ENCODE data around the gene GORASP1. TPM values are rescaled to one million over a fixed set of nuclear protein-coding genes. Genes with fewer than 3 reads are reported as not detected.

GORASP1 gene
- total RNA-seq, 2 experiments from 2014 or later = 51.5 to 59.9 TPM

DNA sequence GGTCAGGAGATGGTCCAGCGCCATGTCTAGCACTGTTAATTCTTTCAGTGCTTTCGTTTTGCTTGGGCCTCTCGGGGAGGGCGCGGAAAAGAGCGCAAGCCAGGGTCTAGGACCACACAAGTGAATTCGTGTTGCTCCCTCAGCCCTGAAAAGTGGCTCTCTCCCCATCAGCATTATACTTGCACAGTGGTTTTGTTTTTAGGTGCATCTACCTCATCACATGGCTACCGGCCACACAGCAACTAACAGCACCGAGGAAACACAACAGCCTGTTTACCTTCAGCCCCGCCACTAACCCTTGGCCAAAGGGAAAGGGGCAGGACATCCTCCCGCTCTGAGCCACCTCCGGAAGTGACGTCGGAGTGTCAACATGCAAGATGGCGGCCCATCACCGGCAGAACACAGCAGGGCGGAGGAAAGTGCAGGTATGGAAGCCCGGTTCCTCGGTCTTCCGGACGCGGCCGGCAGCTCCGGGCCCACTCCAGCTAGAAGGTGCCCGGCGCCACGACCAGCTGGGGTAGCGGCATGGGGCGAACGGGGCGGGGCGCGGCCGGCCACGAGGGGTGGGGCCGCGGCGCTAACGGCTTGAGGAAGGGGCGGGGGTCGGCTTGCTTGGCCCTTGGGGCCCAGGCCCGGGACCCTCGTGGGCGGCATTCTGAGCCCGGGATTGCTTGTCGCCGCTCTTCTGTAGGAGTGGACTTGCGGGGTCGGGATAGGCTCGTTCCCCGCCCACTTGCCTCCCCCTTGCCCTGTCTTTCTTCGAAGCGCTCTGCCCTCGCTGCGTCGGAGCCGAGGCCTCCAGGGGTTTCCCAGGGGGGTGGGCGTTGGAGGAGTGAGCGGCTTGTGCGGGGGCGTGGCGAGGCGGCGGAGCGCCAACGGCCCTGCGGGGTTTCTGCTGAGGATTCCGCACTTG is 55.5 kb downstream of the GORASP1 start, which contains the start of the genes SCN11A and WDR48:
Gene SCN11A, minus strand, starts transcription at position 296 of the 913 bp plus-strand sequence. CDS start 101,582 bp downstream, outside the sequence.
Gene WDR48, plus strand, starts transcription at position 368 of the 913 bp plus-strand sequence. Its CDS starts 10 bp downstream, at position 378.
- ChIA-PET CTCF (ENCODE audit: unreplicated experiment) (no interaction called here), POLR2A (interaction anchor here (0.6 to 0.7 kb wide), 2 partner anchors 37 to 164 kb away, joined by 3 to 5 read pairs; no protein-coding TSS in a partner anchor)
- H3K4me1 ChIP-seq (ENCODE audit: insufficient read depth, low read length, poor library complexity, severe bottlenecking) = peaks cover 21% of the 10 kb centered on the region
- no peak for TF ChIP-seq EZH2phosphoT487 (IDR thresholded peaks at IDR 0.05; ENCODE audit: borderline replicate concordance, low read depth, low read length)
- TF ChIP-seq, protein P1, sequence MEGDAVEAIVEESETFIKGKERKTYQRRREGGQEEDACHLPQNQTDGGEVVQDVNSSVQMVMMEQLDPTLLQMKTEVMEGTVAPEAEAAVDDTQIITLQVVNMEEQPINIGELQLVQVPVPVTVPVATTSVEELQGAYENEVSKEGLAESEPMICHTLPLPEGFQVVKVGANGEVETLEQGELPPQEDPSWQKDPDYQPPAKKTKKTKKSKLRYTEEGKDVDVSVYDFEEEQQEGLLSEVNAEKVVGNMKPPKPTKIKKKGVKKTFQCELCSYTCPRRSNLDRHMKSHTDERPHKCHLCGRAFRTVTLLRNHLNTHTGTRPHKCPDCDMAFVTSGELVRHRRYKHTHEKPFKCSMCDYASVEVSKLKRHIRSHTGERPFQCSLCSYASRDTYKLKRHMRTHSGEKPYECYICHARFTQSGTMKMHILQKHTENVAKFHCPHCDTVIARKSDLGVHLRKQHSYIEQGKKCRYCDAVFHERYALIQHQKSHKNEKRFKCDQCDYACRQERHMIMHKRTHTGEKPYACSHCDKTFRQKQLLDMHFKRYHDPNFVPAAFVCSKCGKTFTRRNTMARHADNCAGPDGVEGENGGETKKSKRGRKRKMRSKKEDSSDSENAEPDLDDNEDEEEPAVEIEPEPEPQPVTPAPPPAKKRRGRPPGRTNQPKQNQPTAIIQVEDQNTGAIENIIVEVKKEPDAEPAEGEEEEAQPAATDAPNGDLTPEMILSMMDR (conservative IDR thresholded peaks at IDR 0.05; ENCODE audit: low read length) = no peak
- peak within 1 kb of the TSS; percentile 87 for H3K4me3 ChIP-seq (ENCODE audit: low read depth, low read length, poor library complexity, severe bottlenecking)
- H3K4me2 ChIP-seq (ENCODE audit: low read length) = peak within 1 kb of the TSS; percentile 77
- H3K9me3 ChIP-seq (ENCODE audit: low read length) = no peaks in the 10 kb centered on the region
- no TSS peak for BruUV-seq (replicated peaks)
- peak; percentile 95 for DNase-seq (ENCODE audit: low spot score)
- H3K27ac ChIP-seq (ENCODE audit: low read depth, low read length, poor library complexity, severe bottlenecking) = peak within 1 kb of the TSS; percentile 58
- H4K20me1 ChIP-seq (ENCODE audit: insufficient read depth, low read length) = no peaks in the 10 kb centered on the region
- intact Hi-C loops (cut with micrococcal nuclease; ENCODE audit: unreplicated experiment) = loop anchor here (10.0 kb wide), 1 partner anchor 333 kb away; the partner anchor contains the start of gene SLC25A38
- no peaks in the 10 kb centered on the region for H3K9me2 ChIP-seq (ENCODE audit: insufficient read depth, low read length)
- H2AFZ ChIP-seq (ENCODE audit: low read length) = peak within 1 kb of the TSS; percentile 91
- no peaks in the 10 kb centered on the region for H3K36me3 ChIP-seq (ENCODE audit: insufficient read depth, low read length)
- H3K79me2 ChIP-seq (ENCODE audit: insufficient read depth, low read depth, low read length) = peaks cover 20% of the 10 kb centered on the region; the same call in 1 of the 2 replicates

DNA sequence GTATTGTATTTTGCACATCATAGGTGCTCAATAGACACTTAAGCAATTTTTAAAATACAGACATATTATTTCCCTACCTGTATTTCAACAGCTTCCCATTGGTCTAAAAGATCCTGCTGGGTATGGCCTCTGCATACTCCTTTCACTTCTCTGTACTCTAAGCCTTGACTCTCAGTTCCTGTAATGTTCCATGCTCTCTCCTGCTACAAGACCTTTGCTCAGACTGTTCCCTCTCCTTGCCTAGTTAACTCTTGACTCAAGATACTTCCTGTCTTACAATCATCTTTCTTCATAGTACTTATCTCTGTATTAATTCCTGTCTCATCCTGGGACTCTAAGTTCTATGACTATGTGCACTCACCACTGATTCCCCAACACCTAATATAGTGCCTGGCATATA is 57.4 kb downstream of the GORASP1 start:
- POLR2A ChIA-PET = no interaction called here
- peak; percentile 17 for DNase-seq (ENCODE audit: low spot score)
- H4K20me1 ChIP-seq (ENCODE audit: insufficient read depth, low read length) = no peaks in the 10 kb centered on the region
- H3K9me2 ChIP-seq (ENCODE audit: insufficient read depth, low read length) = no peaks in the 10 kb centered on the region
- H3K79me2 ChIP-seq (ENCODE audit: insufficient read depth, low read depth, low read length) = peaks cover 20% of the 10 kb centered on the region; the same call in 1 of the 2 replicates
- no peak overlapping the region for H3K4me3 ChIP-seq (ENCODE audit: low read depth, low read length, poor library complexity, severe bottlenecking)
- no peak overlapping the region for H3K27ac ChIP-seq (ENCODE audit: low read depth, low read length, poor library complexity, severe bottlenecking)
- CTCF ChIA-PET (ENCODE audit: unreplicated experiment) = no interaction called here
- intact Hi-C loops (cut with micrococcal nuclease; ENCODE audit: unreplicated experiment) = loop anchor here (10.0 kb wide), 1 partner anchor 335 kb away; the partner anchor contains the start of gene SLC25A38
- peak overlapping the region; percentile 9; the same call in 1 of the 2 replicates for H2AFZ ChIP-seq (ENCODE audit: low read length)
- BruUV-seq (replicated peaks) = no TSS peak
- peaks cover 21% of the 10 kb centered on the region for H3K4me1 ChIP-seq (ENCODE audit: insufficient read depth, low read length, poor library complexity, severe bottlenecking)
- no peak for TF ChIP-seq EZH2phosphoT487 (IDR thresholded peaks at IDR 0.05; ENCODE audit: borderline replicate concordance, low read depth, low read length)
- H3K9me3 ChIP-seq (ENCODE audit: low read length) = no peaks in the 10 kb centered on the region
- H3K36me3 ChIP-seq (ENCODE audit: insufficient read depth, low read length) = no peaks in the 10 kb centered on the region
- no peak overlapping the region for H3K4me2 ChIP-seq (ENCODE audit: low read length)

Small RNA genes lying within 50 kb of the gene (microRNA-seq; reads per million reads assigned to microRNA genes)
- gene MIR6822 (ENCODE audit: borderline replicate concordance) = 2.3 reads per million

Other genes starting within 250 kb of the GORASP1 start
- gene SCN11A, start 55.7 kb downstream of the GORASP1 start, total RNA-seq (2014; rRNA removed; shearing (Covaris generic)) = 0.25 TPM in 1 of 2 replicates, not detected in the other
- gene SCN11A, start 55.7 kb downstream of the GORASP1 start, total RNA-seq (2022) = 0.13 and 0.22 TPM in 2 replicates
- 12.3 and 15.7 TPM in 2 replicates for gene WDR48, start 55.6 kb downstream of the GORASP1 start, total RNA-seq (2014; rRNA removed; shearing (Covaris generic))
- gene WDR48, start 55.6 kb downstream of the GORASP1 start, total RNA-seq (2022) = 38.4 and 41.6 TPM in 2 replicates
- gene TTC21A, start 53 bp upstream of the GORASP1 start, total RNA-seq (2014; rRNA removed; shearing (Covaris generic)) = 10.5 and 12.8 TPM in 2 replicates
- gene TTC21A, start 53 bp upstream of the GORASP1 start, total RNA-seq (2022) = 27.1 and 32.3 TPM in 2 replicates
- gene CSRNP1, start 46.0 kb upstream of the GORASP1 start, total RNA-seq (2014; rRNA removed; shearing (Covaris generic)) = 9.5 and 10.5 TPM in 2 replicates
- gene CSRNP1, start 46.0 kb upstream of the GORASP1 start, total RNA-seq (2022) = 9.4 and 9.7 TPM in 2 replicates
- not detected in 2 replicates for gene XIRP1, start 85.0 kb upstream of the GORASP1 start, total RNA-seq (2014; rRNA removed; shearing (Covaris generic))
- gene XIRP1, start 85.0 kb upstream of the GORASP1 start, total RNA-seq (2022) = not detected in 2 replicates
- not detected in 2 replicates for gene CX3CR1, start 172.4 kb upstream of the GORASP1 start, total RNA-seq (2014; rRNA removed; shearing (Covaris generic))
- 0.13 TPM in 1 of 2 replicates, not detected in the other for gene CX3CR1, start 172.4 kb upstream of the GORASP1 start, total RNA-seq (2022)
- not detected in 2 replicates for gene CCR8, start 222.1 kb upstream of the GORASP1 start, total RNA-seq (2014; rRNA removed; shearing (Covaris generic))
- gene CCR8, start 222.1 kb upstream of the GORASP1 start, total RNA-seq (2022) = not detected in 2 replicates

Measured in OCI-LY7 (cell line).